GM12873 (cell line): ENCODE measurements around the gene SUMF1.

Source experiments
- CTCF ChIP-seq: IDR thresholded peaks from 2 replicates; pipeline ENCODE4 v1.5.1; 2012; ENCODE audit warnings: low read depth, mild to moderate bottlenecking, moderate library complexity, low read length, control low read depth; ENCODE audit not compliant: insufficient read depth; ENCODE audit errors: missing control alignments

Gene SUMF1

GRCh38 chr3:4396006-4396405, 71.1 kb downstream of the SUMF1 start:
- TF ChIP-seq CTCF = no peak

GRCh38 chr3:4395448-4395847, 71.6 kb downstream of the SUMF1 start:
- TF ChIP-seq CTCF = no peak

GRCh38 chr3:4394567-4394966, 72.5 kb downstream of the SUMF1 start:
- TF ChIP-seq CTCF = no peak

- no peak for TF ChIP-seq CTCF
Observed at GRCh38 chr3:4394048-4394447, 73.0 kb downstream of the SUMF1 start.

- TF ChIP-seq CTCF = no peak
Observed at GRCh38 chr3:4392992-4393391, 74.1 kb downstream of the SUMF1 start.

GRCh38 chr3:4387210-4388204, 79.6 kb downstream of the SUMF1 start:
- TF ChIP-seq CTCF = no peak

- no peak for TF ChIP-seq CTCF
Observed at GRCh38 chr3:4385201-4385600, 81.9 kb downstream of the SUMF1 start.
